Measurements from ENCODE around the gene CD2. TPM values are rescaled to one million over a fixed set of nuclear protein-coding genes. Genes with fewer than 3 reads are reported as not detected.

The CD2 gene, protein sequence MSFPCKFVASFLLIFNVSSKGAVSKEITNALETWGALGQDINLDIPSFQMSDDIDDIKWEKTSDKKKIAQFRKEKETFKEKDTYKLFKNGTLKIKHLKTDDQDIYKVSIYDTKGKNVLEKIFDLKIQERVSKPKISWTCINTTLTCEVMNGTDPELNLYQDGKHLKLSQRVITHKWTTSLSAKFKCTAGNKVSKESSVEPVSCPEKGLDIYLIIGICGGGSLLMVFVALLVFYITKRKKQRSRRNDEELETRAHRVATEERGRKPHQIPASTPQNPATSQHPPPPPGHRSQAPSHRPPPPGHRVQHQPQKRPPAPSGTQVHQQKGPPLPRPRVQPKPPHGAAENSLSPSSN
- not detected in 5 replicates for total RNA-seq (2022; extraction: Qiagen RNA extraction)

DNA sequence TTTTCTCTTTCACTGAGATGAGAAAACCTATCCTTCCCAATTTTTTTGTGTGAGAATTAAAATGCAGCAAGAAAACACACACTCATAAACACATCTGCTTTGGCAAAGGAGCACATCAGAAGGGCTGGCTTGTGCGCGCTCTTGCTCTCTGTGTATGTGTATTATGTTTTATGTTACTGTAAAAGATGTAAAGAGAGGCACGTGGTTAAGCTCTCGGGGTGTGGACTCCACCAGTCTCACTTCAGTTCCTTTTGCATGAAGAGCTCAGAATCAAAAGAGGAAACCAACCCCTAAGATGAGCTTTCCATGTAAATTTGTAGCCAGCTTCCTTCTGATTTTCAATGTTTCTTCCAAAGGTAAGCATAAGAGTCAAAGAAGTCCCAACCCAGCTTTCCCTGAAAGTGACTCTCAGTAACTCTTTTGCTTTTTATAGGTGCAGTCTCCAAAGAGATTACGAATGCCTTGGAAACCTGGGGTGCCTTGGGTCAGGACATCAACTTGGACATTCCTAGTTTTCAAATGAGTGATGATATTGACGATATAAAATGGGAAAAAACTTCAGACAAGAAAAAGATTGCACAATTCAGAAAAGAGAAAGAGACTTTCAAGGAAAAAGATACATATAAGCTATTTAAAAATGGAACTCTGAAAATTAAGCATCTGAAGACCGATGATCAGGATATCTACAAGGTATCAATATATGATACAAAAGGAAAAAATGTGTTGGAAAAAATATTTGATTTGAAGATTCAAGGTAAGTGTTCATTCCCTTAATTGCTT is at the start of gene CD2:
Gene CD2 (plus strand): TSS at position 233 of the 780 bp plus-strand sequence. CDS start 63 bp downstream, at position 296.

Other genes with a start within 250 kb of the CD2 start
- gene CD58, start 183.4 kb upstream of the CD2 start, total RNA-seq (2022; extraction: Qiagen RNA extraction): 18.7 to 22.5 TPM (median 21.4 TPM) in 5 replicates
- 13.0 to 17.7 TPM (median 15.6 TPM) in 5 replicates for gene IGSF3, start 86.7 kb upstream of the CD2 start, total RNA-seq (2022; extraction: Qiagen RNA extraction)
- 10.8 to 15.9 TPM (median 13.3 TPM) in 5 replicates for gene PTGFRN, start 155.5 kb downstream of the CD2 start, total RNA-seq (2022; extraction: Qiagen RNA extraction)
- 0.22 to 0.44 TPM (median 0.32 TPM) in 5 replicates for gene CD101, start 247.3 kb downstream of the CD2 start, total RNA-seq (2022; extraction: Qiagen RNA extraction)

Measured in A549 treated with AZD2906 at 1 μM for 4 hours (cell line).